Body of pancreas (tissue), 4 donors: ENCODE results near the gene MYEOV. TPM values are rescaled to one million over a fixed set of nuclear protein-coding genes. Genes with fewer than 3 reads are reported as not detected.

Experiments
- ATAC-seq: fragments of 150-250 bp; one replicate; pipeline ENCODE4 v1.9.1; 2016
- DNase-seq, 4 donors: peaks; one replicate each; pipeline ENCODE4 v3.0.0-alpha.2; 2019
- H3K27ac ChIP-seq, 4 donors: fragments of 200-600 bp; sonication (generic); 1 replicate in 3 of 4; 2 replicates in 1 of 4; pipeline versions ENCODE4 v1.5.1 to v1.6.1; 2016 to 2019; ENCODE audit warnings: mild to moderate bottlenecking in 1 of 4, mixed read lengths in 1 of 4, moderate library complexity in 1 of 4
- H3K27me3 ChIP-seq, 2 donors: fragments of 200-600 bp; sonication (generic); one replicate each; pipeline ENCODE4 v1.6.0; 2016; ENCODE audit warnings: mild to moderate bottlenecking in 1 of 2
- H3K36me3 ChIP-seq, 2 donors: fragments of 200-600 bp; sonication (generic); replicated peaks in 1 of 2; 2 replicates each; pipeline ENCODE4 v1.5.1; 2016; ENCODE audit warnings: low read depth in 2 of 2; ENCODE audit not compliant: insufficient read depth in 1 of 2
- H3K4me1 ChIP-seq: fragments of 200-600 bp; sonication (generic); one replicate; pipeline ENCODE4 v1.6.0; 2016
- H3K4me3 ChIP-seq, 2 donors: fragments of 200-600 bp; sonication (generic); 1 replicate in 1 of 2; 2 replicates in 1 of 2; pipeline ENCODE4 v1.5.1; 2016 to 2019
- H3K9me3 ChIP-seq, 3 donors: fragments of 200-600 bp; sonication (generic); 1 replicate in 2 of 3; 2 replicates in 1 of 3; pipeline ENCODE4 v1.5.1; 2016
- CTCF ChIP-seq, 7 experiments: fragments of 450-650 bp in 4 of 7; fragments of 200-600 bp in 3 of 7; sonication (generic) in 3 of 7; IDR thresholded peaks; one replicate each; pipeline ENCODE4 v1.5.1; 2016 to 2019; ENCODE audit warnings: antibody characterized with exemption in 7 of 7
- POLR2A ChIP-seq, 3 donors: fragments of 450-650 bp; IDR thresholded peaks; one replicate each; pipeline ENCODE4 v1.6.1; 2016; ENCODE audit warnings: antibody characterized with exemption in 3 of 3, mild to moderate bottlenecking in 2 of 3
- WGBS, 2 donors: methylation state at CpG; one replicate each; pipeline ENCODE4 v1.1.5; 2017; 5-methylcytosine and 5-hydroxymethylcytosine counted together
- intact Hi-C: fragments of 100-400 bp; cut with DNase I; formaldehyde crosslinking; loops from one replicate; pipeline ENCODE4 v1.15.1; 2023
- total RNA-seq, 2 donors: library from RNA; depleted of rRNA; stranded (reverse); fragments of >200 nt; gene quantifications; one replicate each; pipeline ENCODE4 v1.1.0, GENCODE V29; 2016

Gene MYEOV
- total RNA-seq, 2 donors from 2014 or later = 2.3 to 7.0 TPM

- Histone ChIP-seq H3K4me1 (peaks cover 5% of the 10 kb centered on the region), H3K27me3 (no peaks in the 10 kb centered on the region), H3K36me3 (no peaks in the 10 kb centered on the region), H3K27ac (peak overlapping the region in 1 of 4 donors; percentile 23), H3K4me3 (no peak overlapping the region), H3K9me3 (no peaks in the 10 kb centered on the region)
- TF ChIP-seq CTCF (IDR thresholded peaks at IDR 0.05) (no peak), POLR2A (IDR thresholded peaks at IDR 0.05) (no peak)
- no peak for ATAC-seq
- intact Hi-C loops = no loop called here
- no peak for DNase-seq
Observed at GRCh38 chr11:69260622-69261021, 33.3 kb upstream of the MYEOV start.

- peaks cover 8% of the 10 kb centered on the region for H3K4me1 ChIP-seq
- no peaks in the 10 kb centered on the region for H3K27me3 ChIP-seq
- intact Hi-C loops = no loop called here
- no peaks in the 10 kb centered on the region for H3K36me3 ChIP-seq
- peak overlapping the region in 1 of 4 donors; percentile 23 for H3K27ac ChIP-seq
- H3K4me3 ChIP-seq = no peak overlapping the region
- ATAC-seq (peak; percentile 17), DNase-seq (peak in 1 of 4 donors; percentile 7)
- no peaks in the 10 kb centered on the region for H3K9me3 ChIP-seq
- TF ChIP-seq POLR2A (IDR thresholded peaks at IDR 0.05) (no peak), CTCF (IDR thresholded peaks at IDR 0.05) (no peak)
- 56 to 62% methylated on average over 3 of the region's 3 CpGs for WGBS, 2 donors
Observed at GRCh38 chr11:69261116-69261515, 32.8 kb upstream of the MYEOV start.

GRCh38 chr11:69262918-69263735 lies 30.8 kb upstream of the MYEOV start:
- DNase-seq = no peak
- WGBS, 2 donors = 64 to 73% methylated on average over 7 of the region's 8 CpGs
- TF ChIP-seq CTCF (IDR thresholded peaks at IDR 0.05) (no peak), POLR2A (IDR thresholded peaks at IDR 0.05) (no peak)
- no peaks in the 10 kb centered on the region for H3K27me3 ChIP-seq
- intact Hi-C loops = no loop called here
- no peak for ATAC-seq
- H3K9me3 ChIP-seq = no peaks in the 10 kb centered on the region
- no peaks in the 10 kb centered on the region for H3K36me3 ChIP-seq
- no peak overlapping the region for H3K4me3 ChIP-seq
- peak overlapping the region in 1 of 4 donors; percentile 10 for H3K27ac ChIP-seq
- H3K4me1 ChIP-seq = peaks cover 10% of the 10 kb centered on the region

- ATAC-seq (no peak), DNase-seq (no peak)
- no peaks in the 10 kb centered on the region for H3K36me3 ChIP-seq
- intact Hi-C loops = no loop called here
- no peak overlapping the region for H3K4me3 ChIP-seq
- WGBS, 2 donors = 56 to 86% methylated on average over 1 to 3 of the region's 3 CpGs
- peak overlapping the region in 1 of 4 donors; percentile 10 for H3K27ac ChIP-seq
- no peaks in the 10 kb centered on the region for H3K27me3 ChIP-seq
- TF ChIP-seq CTCF (IDR thresholded peaks at IDR 0.05) (no peak), POLR2A (IDR thresholded peaks at IDR 0.05) (no peak)
- H3K4me1 ChIP-seq = peaks cover 10% of the 10 kb centered on the region
- no peaks in the 10 kb centered on the region for H3K9me3 ChIP-seq
Observed at GRCh38 chr11:69263736-69264052, 30.3 kb upstream of the MYEOV start.

- H3K9me3 ChIP-seq = no peaks in the 10 kb centered on the region
- H3K4me3 ChIP-seq = no peak overlapping the region
- WGBS, 2 donors = 86 to 90% methylated on average over 1 to 4 of the region's 4 CpGs
- intact Hi-C loops = no loop called here
- H3K27me3 ChIP-seq = no peaks in the 10 kb centered on the region
- ATAC-seq (no peak), DNase-seq (no peak)
- no peak for TF ChIP-seq POLR2A (IDR thresholded peaks at IDR 0.05)
- TF ChIP-seq CTCF (IDR thresholded peaks at IDR 0.05) = no peak
- H3K36me3 ChIP-seq = no peaks in the 10 kb centered on the region
- H3K4me1 ChIP-seq = peaks cover 10% of the 10 kb centered on the region
- H3K27ac ChIP-seq = no peak overlapping the region
Observed at GRCh38 chr11:69264486-69264885, 29.5 kb upstream of the MYEOV start.
